HCT116 (cell line): ENCODE results near the gene INTU.

Experiments used
- CEBPB ChIP-seq: IDR thresholded peaks from 2 replicates; pipeline ENCODE4 v1.6.1; 2012; ENCODE audit warnings: low read depth
- EZH2 ChIP-seq: fragments of 200-600 bp; sonication (generic); IDR thresholded peaks from 2 replicates; pipeline ENCODE4 v1.6.1; 2017; ENCODE audit warnings: antibody characterized with exemption, mixed run types
- EZH2phosphoT487 ChIP-seq: fragments of 200-600 bp; IDR thresholded peaks from 2 replicates; pipeline ENCODE4 v1.6.1; 2018; ENCODE audit warnings: antibody characterized with exemption, borderline replicate concordance
- POLR2A ChIP-seq: IDR thresholded peaks from 2 replicates; pipeline ENCODE4 v1.7.0; 2011; ENCODE audit warnings: borderline replicate concordance; ENCODE audit not compliant: insufficient read depth, insufficient read length; ENCODE audit errors: extremely low read depth
- YY1 ChIP-seq: IDR thresholded peaks from 2 replicates; pipeline ENCODE4 v1.6.1; 2011; ENCODE audit warnings: low read length, low read depth, moderate library complexity, mild to moderate bottlenecking; ENCODE audit not compliant: insufficient replicate concordance; ENCODE audit errors: extremely low read depth
- ZNF274 ChIP-seq: fragments of 200-500 bp; sonication (Bioruptor generic); IDR thresholded peaks from 2 replicates; pipeline ENCODE4 v1.6.1; 2014; ENCODE audit warnings: mild to moderate bottlenecking, low read depth, low read length, inconsistent platforms
- TF ChIP-seq, protein P1 (sequence below), 3 experiments: fragments of 200-600 bp in 1 of 3; sonication (generic) in 1 of 3; IDR thresholded peaks in 2 of 3; conservative IDR thresholded peaks in 1 of 3; 2 replicates each; pipeline ENCODE4 v1.5.1; 2012 to 2017; ENCODE audit warnings: low read depth in 2 of 3, low read length in 2 of 3, antibody characterized with exemption in 1 of 3, borderline replicate concordance in 1 of 3, control low read depth in 1 of 3, mild to moderate bottlenecking in 1 of 3, mixed read lengths in 1 of 3, mixed run types in 1 of 3, moderate library complexity in 1 of 3; ENCODE audit not compliant: insufficient read depth in 1 of 3
- TF ChIP-seq, protein P2 (sequence below): IDR thresholded peaks from 2 replicates; pipeline ENCODE4 v1.6.1; 2012; ENCODE audit warnings: low read depth
- TF ChIP-seq, protein P3 (sequence below): IDR thresholded peaks from 2 replicates; pipeline ENCODE4 v1.6.1; 2011; ENCODE audit warnings: mild to moderate bottlenecking, low read length, moderate library complexity; ENCODE audit not compliant: insufficient replicate concordance; ENCODE audit errors: extremely low read depth

DNA sequence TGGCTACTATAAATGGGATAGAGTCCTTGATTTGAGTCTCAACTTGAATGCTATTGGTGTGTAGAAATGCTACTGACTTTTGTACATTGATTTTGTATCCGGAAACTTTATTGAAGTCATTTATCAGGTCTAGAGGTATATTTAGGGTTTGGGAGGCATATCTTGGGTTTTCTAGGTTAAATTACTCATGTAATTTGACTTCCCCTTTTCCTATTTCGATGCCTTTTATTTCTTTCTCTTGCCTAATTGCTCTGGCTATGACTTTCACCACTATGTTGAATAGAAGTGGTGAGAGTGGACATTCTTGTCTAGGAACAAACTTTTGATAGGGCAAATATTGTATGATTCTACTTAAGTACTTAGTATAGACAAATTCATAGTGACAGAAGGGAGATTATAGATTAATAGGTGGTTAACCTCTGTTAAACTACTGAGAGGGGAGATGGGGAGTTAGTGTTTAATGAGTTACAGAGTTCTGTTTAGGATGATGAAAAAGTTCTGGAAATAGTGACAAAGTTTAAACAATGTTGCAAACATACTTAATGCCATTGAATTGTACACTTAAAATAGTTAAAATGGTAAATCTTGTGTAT is 126.6 kb downstream of the INTU start:
- TF ChIP-seq, protein P1, sequence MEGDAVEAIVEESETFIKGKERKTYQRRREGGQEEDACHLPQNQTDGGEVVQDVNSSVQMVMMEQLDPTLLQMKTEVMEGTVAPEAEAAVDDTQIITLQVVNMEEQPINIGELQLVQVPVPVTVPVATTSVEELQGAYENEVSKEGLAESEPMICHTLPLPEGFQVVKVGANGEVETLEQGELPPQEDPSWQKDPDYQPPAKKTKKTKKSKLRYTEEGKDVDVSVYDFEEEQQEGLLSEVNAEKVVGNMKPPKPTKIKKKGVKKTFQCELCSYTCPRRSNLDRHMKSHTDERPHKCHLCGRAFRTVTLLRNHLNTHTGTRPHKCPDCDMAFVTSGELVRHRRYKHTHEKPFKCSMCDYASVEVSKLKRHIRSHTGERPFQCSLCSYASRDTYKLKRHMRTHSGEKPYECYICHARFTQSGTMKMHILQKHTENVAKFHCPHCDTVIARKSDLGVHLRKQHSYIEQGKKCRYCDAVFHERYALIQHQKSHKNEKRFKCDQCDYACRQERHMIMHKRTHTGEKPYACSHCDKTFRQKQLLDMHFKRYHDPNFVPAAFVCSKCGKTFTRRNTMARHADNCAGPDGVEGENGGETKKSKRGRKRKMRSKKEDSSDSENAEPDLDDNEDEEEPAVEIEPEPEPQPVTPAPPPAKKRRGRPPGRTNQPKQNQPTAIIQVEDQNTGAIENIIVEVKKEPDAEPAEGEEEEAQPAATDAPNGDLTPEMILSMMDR (IDR thresholded peaks at IDR 0.05 in 2 of 3, conservative IDR thresholded peaks at IDR 0.05 in 1 of 3; ENCODE audit: borderline replicate concordance in 1 of 3, insufficient read depth in 1 of 3, low read depth in 2 of 3, low read length in 2 of 3) = no peak
- TF ChIP-seq EZH2 (no peak), EZH2phosphoT487 (no peak), POLR2A (no peak), ZNF274 (no peak), YY1 (no peak), CEBPB (no peak)
- TF ChIP-seq, protein P2, sequence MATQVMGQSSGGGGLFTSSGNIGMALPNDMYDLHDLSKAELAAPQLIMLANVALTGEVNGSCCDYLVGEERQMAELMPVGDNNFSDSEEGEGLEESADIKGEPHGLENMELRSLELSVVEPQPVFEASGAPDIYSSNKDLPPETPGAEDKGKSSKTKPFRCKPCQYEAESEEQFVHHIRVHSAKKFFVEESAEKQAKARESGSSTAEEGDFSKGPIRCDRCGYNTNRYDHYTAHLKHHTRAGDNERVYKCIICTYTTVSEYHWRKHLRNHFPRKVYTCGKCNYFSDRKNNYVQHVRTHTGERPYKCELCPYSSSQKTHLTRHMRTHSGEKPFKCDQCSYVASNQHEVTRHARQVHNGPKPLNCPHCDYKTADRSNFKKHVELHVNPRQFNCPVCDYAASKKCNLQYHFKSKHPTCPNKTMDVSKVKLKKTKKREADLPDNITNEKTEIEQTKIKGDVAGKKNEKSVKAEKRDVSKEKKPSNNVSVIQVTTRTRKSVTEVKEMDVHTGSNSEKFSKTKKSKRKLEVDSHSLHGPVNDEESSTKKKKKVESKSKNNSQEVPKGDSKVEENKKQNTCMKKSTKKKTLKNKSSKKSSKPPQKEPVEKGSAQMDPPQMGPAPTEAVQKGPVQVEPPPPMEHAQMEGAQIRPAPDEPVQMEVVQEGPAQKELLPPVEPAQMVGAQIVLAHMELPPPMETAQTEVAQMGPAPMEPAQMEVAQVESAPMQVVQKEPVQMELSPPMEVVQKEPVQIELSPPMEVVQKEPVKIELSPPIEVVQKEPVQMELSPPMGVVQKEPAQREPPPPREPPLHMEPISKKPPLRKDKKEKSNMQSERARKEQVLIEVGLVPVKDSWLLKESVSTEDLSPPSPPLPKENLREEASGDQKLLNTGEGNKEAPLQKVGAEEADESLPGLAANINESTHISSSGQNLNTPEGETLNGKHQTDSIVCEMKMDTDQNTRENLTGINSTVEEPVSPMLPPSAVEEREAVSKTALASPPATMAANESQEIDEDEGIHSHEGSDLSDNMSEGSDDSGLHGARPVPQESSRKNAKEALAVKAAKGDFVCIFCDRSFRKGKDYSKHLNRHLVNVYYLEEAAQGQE = no peak
- TF ChIP-seq, protein P3, sequence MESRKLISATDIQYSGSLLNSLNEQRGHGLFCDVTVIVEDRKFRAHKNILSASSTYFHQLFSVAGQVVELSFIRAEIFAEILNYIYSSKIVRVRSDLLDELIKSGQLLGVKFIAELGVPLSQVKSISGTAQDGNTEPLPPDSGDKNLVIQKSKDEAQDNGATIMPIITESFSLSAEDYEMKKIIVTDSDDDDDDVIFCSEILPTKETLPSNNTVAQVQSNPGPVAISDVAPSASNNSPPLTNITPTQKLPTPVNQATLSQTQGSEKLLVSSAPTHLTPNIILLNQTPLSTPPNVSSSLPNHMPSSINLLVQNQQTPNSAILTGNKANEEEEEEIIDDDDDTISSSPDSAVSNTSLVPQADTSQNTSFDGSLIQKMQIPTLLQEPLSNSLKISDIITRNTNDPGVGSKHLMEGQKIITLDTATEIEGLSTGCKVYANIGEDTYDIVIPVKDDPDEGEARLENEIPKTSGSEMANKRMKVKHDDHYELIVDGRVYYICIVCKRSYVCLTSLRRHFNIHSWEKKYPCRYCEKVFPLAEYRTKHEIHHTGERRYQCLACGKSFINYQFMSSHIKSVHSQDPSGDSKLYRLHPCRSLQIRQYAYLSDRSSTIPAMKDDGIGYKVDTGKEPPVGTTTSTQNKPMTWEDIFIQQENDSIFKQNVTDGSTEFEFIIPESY = no peak
